NCI-H1092 (cell line): ENCODE results near the gene ANKFY1.

Source experiments
- DNase-seq: peaks from one replicate; lab custom pipeline; 2025; lab: John Stamatoyannopoulos, UW

The ANKFY1 gene

DNA sequence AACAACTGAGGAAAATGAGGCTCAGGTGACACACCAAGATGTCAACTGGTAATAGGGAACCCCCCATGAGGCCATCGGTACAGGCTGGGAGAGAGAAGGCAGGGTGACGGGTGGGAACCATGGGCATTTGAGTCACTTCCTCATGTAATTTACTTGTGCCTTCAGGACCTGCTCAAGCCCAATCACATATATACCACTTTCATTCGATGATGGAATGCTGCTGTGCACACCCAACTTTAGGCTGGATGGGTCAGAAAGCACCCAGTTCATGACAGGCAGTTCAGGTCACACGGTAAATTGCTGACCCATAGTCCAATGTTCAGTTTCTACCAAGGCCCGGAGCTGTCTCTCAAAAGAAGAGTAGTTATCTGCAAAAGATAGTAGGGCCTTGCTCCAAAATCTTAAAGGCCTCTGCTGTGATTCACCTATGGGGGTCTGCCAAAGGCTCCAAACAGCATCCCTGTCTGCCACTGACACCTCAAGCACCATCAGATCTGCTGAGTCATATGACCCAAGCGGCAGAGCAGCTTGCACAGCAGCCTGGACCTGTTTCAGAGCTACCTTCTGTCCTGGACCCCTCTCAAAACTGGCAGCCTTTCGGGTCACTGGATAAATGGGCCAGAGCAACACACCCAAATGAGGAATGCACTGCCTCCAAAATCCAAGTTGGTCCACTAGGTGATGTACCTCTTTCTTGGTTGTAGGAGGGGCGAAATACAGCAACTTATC lies 145.6 kb downstream of the ANKFY1 start:
- no peak for DNase-seq

DNA sequence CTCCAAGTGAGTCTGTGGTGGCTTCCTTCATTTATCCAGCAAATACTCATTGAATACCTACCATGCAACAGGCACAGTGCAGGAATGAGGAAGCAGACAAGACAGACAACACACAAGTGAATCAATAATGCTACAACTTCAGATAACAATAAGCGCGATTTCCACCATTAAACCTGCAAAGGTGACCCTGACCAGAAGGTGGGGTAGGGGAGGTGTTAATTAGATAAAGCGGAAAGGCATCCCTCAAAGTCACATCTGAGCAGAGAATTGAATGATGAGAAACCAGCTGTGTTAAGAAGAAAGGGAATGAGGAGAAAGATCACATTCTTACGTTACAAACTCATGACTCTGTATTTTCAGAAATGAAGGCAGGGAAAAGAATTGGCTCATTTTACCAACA lies 147.3 kb downstream of the ANKFY1 start:
- no peak for DNase-seq
